GM21737 (cell line): ENCODE measurements around the gene SNORC.
"Not testable (repeated sequence)": the region's sequence is repeated elsewhere in the genome, so short reads cannot be mapped to it uniquely, and the experiment has no call there.

Source experiments
- ATAC-seq: cut with Tn5 transposase; IDR thresholded peaks from one replicate; pipeline ENCODE4 v1.9.1; 2021; ENCODE audit warnings: mild to moderate bottlenecking, moderate library complexity; ENCODE audit not compliant: unreplicated experiment

Gene SNORC

DNA sequence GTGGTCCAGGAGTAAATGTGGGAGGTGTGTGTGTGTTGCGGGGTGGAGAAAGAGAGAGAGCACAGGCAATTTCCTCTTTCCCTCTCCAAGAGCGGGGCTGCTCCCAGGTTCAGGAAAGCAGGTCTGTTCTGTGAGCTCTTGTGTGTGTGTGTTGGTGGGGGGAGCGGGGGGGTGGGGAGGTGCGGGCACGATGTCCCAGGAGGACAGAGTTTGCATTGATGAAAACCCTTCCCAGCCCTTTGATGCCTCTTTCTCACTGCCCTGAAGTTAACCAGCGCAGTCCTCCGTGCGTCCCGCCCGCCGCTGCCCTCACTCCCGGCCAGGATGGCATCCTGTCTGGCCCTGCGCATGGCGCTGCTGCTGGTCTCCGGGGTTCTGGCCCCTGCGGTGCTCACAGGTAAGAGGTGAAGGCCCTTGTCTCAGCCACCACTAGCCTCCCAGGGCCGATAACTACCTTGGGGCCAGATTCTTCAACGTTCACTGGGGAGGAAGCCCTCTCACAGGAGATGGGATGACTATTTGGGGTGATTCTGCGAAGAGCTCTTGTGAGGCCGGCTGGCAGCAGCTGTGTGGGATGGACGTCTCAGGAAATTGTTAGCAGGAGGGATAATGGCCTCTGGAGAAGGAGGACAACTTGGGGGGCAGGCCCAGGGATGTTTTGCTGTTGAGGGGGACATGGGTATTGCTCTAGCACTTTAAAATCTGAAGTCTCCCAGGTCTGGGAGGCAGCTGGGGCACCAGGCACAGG, at the start of gene SNORC:
TSS of gene SNORC (plus strand) at position 247 of the 748 bp plus-strand sequence. CDS start at position 325, 78 bp downstream.
- no peak for ATAC-seq

DNA sequence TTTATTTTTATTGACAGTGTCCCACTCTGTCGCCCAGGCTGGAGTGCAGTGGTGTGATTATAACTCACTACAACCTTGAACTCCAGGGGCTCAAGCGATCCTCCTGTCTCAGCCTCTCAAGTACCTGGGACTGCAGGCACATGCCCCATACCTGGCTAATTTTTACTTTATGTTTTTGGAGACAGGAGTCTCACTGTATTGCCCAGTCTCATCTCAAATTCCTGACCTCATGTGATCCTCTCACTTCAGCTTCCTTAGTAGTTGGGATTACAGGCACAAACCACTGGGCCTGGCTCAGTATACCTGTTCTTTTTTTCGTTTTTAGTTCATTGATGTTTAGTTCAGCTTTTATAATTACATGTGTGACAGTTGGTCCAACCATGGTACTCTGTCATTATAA, 40.1 kb upstream of the SNORC start:
- ATAC-seq, result no peak

DNA sequence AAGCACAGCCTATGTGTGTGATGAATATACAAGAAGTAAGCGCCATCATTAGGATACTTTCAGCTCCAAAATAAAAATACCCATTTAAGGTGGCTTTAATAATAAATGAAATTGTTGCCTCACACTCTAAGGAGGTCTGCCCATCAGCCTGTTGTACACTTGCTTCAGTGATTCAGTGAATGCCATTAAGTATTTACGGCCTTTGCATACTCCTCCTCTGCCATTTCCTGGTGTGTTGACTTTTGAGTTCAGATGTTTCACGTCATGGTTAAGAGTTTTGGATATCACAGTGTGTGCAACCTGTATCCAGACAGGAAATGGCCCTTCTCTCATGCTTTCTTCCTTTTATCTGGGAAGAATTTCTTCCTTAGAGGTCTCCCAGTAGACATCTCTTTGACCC, 38.6 kb upstream of the SNORC start:
- no peak for ATAC-seq

DNA sequence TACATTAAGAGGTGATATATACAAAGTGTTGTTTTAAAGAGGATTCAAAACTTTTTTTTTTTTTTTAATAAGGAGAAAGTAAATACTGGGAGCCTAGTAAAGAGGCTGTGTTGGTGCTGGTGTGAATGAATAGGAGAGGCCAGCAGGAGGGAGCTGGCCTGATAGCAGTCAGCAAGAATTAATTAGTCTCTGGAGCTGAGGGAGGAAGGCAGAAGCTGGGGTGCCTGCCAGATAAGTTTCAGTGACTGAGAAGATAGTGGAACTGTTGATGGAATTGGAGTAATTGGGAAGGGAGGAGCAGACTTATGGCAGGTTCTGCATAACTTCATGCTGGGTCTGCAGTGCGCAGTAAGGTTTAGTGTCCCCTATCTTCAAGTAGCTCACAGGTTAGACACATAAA, 36.2 kb upstream of the SNORC start:
- no peak for ATAC-seq

DNA sequence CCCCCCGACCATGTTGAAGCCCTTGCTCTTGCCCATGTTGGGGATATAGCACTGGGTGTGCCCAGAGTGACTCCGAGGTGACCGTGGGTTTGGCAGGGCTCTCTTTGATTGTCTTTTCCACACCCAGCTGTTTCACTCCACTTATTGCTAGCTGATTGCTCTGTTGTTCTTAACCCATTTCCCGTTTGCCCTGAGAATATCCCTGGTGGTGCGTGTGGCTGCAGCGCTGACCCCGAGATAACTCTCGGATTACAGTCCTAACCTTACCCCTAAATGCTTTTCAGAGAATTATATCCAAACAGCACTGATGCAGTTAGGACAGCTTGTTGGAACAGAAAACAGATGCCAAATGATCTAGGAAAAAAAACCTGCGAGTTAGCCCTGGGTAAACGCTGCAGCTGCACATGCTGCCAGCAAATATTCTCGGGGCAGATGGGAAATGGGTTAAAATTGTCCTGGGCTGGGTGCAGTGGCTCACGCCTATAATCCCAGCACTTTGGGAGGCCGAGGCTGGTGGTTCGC, 34.3 kb upstream of the SNORC start:
- ATAC-seq, result no peak

DNA sequence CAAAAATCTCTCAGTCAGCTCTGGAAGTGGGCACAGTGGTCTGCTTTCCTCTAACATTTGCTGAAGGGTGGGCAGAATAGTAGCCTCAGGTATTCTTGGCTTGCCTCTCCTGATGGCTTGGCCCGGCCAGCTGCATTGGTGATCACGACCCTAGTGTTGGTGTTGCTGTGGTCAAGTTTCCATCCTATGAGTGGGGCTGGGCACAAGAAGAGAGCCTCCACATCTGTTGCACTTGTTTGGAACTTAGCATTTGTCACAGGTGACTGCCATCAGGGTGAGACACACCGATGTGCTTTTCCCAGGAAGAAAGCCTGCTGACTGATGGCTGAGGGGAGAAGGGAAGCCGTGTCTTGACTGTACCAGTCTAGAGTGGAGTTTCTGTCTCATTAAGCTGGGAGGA, 33.1 kb upstream of the SNORC start:
- ATAC-seq, result no peak

DNA sequence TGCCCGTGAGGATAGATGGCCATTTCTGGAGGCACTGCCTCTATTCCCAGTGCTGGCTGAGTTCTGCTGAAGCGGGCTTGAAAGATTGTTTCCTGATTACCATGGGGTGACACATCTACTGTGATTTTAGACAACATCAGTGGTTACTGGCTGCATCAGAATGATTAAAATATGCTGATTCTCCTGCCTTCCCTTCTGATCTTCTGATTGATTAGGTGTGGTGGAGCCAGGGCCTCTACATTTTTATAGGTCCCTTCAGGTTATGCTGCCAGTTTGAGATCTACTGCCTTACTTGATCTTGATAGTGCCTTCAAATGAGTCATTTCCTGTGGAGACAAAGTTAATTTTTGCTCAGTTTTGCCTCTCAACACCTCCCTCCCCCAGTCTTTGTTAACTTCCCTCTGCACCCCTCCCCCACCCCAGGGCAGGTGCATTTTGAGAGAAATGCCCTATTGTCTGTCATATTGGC, 31.6 kb upstream of the SNORC start:
- peak; percentile 87 for ATAC-seq

DNA sequence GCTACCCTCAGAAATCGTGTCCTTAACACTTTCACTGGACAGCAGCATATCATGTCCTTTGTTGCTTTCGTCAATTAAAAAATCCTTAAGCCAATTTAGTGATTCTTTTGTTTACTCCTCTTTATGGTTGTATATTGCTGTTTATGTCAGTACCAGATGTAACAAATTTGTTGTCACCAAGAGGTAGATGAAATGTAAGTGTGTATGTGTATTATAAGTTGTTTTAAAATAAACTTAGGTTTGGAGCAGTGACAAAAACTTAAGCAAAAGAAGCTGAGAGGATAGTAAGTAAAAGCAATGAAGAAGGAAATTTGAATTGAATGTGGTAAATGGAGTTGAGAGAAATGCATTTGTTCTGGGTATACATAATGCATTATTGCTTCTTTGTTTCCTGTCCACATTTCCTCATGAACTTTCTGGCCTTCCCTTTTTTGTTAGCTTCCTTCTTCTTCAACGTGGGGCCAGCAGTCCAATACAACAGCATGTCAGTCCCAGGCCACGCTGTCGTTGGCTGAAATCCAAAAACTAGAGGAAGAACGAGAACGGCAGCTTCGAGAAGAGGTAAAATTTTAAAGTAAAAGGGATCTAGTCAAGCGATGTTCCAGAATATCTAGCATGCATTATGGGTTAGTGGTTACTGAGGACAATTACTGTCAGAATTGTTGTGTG, 30.5 kb upstream of the SNORC start:
- ATAC-seq, result no peak

DNA sequence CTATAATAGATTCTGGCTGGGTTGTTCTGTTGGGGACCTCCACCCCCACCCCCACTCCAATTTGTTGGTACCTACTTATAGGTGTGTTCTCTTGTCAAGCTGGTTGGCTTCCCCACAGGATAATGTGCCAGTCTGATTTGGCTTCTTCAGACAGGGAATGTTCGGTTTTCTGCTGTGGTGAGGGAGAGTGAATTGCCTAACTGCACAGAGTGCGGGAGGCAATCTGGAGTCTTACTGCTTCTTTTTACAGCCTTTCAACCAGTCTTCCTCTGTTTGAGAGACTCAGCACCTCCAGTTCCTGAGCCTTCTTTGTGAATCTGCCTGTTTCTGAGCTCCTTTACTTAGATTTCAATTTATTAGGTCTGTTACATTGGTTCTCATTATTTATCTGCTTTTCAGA, 27.4 kb upstream of the SNORC start:
- no peak for ATAC-seq

DNA sequence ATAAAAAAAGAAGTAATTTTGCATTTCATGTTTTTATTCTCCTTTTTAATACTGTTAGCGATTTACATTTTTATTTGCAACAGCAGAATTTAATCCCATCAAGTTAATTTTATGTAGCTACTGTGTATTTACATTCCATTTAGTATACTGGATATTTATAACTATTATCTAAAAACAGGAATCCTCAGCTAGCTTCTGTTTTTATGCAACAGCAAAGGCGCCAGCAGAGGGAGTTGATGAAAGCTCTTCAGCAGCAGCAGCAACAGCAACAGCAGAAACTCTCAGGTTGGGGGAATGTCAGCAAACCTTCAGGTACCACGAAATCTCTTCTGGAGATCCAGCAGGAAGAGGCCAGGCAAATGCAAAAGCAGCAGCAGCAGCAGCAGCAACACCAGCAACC, 26.2 kb upstream of the SNORC start:
- ATAC-seq, result no peak

DNA sequence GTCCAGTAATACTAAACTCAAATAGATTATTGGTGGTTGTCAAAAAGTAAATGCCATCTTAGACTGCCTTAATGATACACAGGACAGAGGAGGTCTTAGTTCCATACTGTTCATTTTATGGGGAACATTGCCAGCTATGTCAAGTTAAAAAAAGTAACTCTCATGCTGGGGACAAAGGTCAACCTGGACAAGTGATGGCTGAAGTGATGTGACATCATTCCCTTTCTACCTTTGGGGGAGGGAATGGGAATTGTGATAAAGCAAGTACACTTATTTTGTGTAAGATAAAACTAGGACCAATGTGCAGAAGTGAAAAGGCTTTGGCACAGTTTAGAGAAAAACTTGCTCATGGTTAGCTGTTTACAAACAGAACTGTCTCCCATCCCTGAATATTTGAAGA, 24.0 kb upstream of the SNORC start:
- no peak for ATAC-seq

DNA sequence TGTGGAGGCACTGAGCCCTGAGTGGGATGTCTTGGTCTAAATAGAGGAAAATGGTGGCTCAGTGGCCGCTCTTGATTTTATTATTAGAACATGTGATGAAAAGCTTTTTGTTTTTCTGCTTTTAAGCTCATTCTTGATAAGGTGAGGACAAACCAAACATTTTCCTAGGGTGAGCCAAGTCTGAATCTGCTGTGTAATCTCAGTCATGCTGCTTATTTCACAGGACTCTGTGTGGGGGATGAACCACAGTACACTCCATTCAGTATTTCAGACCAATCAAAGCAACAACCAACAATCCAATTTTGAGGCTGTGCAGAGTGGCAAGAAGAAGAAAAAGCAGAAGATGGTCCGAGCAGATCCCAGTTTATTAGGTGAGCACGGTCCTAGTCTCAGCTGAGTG, 20.0 kb upstream of the SNORC start:
- ATAC-seq, result no peak

DNA sequence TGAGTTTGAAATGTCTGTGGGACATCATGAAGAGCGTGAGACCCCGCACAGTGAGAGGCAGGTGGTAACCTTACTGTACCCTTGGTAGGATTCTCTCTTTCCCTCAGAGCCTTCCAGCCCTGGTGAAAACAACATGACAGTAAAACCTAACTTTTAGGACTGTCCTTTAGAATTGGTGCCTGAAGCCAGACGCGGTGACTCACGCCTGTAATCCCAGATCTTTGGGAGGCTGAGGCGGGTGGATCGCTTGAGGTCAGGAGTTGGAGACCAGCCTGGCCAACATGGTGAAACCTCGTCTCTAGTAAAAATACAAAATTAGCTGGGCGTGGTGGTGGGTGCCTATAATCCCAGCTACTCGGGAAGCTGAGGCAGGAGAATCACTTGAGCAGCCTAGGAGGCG, 18.0 kb upstream of the SNORC start:
- not testable (repeated sequence) for ATAC-seq

DNA sequence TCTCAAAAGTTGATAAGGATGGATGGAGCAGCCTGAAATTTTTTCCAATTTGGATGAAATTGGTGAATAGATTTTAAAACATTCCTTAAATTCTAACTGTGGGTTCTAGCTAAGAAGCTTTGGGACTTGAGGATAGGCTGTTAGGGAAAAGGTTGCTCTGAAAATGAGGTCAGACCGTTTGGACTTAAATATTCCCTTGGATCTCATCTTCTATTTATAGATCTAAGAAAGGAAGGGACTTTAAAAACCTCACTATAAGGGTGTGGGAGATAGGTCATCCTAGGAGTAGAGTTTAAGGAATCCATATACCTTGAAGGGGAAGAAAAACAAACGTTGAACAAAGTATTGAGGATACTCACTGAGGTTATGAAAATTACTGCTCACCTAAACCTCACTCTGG, 17.4 kb upstream of the SNORC start:
- ATAC-seq, result no peak

DNA sequence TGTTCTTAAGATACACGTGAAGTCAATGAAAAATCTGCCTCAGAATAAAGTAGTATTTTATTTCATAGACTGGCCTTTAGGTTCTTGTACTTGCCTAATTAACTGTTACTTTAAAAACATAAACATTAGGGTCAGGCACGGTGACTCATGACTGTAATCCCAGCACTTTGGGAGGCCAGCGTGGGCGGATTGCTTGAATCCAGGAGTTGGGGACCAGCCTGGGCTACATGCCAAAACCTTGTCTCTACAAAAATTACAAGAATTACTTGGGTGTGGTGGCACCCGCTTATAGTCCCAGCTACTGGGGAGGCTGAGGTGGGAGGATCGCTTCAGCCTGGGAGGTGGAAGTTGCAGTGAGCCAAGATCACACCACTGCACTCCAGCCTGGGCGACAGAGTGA, 16.0 kb upstream of the SNORC start:
- ATAC-seq, result no peak

DNA sequence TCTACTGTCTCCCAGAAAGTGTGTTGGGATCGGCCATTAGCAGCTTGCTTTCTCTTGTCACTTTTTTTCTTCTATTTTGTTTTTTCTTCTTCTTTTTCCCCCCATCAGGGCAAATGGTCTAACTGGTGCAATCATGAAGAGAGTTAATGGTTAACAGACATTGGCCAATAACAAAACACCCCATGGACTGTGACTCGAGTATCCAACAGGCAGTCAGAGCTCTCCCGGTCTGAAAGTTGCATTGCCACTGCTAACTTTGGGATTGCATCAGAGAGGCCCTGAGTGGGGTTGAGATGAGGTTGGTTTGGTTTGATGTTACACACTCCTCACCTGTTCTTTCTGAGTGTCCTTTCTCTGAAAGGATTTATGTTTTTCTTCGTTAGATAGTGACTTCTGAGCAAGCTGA, 12.9 kb upstream of the SNORC start:
- no peak for ATAC-seq

DNA sequence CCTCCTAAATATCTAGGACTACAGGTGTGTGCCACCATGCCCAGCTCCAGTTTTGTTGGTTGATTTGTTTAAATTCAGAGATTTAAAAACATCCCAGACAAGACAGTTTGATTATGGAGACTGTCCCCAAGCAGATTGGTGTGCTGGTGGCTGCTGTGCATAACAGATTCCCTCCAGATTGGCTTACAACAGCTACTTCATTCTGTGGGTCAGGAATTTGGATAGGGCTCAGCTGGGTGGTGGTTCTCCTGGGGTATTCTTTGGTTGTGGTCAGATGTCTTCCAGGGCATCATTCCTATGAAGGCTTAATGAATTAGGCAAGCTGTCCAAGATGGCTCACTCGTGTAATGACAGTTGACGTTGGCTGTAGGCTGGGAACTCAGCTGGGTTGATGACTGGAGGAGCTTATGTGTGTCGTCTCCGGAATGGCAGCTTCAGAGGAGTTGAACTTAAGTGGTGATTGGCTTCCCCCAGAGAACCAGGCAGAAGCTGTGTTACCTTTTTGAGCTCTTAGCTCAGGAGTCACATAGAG, 10.6 kb upstream of the SNORC start:
- ATAC-seq, result no peak

DNA sequence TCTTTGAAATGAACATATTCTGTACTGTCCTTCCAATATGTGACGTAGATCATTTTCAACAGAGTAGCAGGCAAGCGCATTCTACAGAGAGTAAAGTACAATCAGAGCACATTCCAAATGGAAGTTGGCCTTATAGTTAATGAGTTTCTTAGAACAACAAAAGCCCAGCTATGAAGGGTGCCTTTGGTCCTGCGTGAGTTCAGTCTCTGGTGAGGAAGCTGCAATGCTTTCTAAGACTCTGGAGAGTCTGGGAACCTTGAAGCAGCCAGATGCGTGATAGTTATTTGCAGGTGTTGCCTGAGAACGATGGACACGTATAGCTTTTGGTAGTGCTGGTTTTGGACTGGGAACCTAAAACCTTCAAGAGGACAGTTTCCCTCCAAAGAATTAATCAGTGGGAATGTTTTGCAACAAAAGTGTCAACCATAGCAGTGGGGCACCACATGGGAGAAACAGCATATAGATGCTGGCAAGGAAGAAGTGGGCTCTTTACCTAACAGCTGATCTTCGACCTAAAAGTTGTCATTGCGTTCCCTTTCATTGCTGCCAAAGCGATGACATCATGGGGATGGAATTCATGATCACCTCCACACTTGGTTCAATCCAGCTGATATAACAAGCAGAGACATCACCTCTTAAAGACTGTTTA, 9.3 kb upstream of the SNORC start:
- ATAC-seq, result no peak

DNA sequence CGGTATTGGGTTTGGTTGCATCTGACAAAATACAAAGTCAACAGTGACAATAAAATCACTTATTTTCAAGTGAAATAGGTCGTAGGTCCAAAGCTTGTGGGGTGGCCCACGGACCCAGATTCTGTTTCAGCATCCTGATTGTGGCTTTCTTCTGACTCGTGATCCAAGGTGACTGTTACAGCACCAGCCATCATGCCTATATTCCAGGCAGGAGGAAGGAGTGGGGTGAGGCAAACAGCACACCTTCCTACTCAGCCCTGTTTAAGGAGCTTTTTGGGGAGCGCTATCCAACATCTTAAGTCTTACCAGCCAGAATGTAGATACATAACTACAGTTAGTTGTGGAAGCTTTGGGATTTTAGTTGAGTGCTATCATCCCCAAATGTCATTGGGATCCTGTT, 8.7 kb upstream of the SNORC start:
- no peak for ATAC-seq

DNA sequence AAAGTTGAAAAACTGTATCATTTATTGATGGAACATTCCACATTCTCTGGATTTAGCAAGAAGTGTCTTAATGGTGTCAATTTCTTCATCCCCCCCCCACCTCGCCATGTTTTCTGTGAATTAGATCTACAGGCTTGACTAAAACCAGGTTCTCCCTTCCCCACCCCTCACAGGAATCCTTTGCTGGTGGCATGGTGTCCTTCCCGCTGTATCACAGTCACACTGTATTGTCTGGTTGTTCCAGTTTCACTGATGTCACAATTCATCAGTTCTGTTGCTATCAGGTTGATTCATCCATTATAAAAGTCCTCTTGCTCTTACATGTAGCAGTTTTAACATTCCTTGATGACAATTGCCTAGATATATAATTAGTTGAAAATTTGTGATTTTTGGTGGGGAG, 6.1 kb upstream of the SNORC start:
- ATAC-seq, result no peak

DNA sequence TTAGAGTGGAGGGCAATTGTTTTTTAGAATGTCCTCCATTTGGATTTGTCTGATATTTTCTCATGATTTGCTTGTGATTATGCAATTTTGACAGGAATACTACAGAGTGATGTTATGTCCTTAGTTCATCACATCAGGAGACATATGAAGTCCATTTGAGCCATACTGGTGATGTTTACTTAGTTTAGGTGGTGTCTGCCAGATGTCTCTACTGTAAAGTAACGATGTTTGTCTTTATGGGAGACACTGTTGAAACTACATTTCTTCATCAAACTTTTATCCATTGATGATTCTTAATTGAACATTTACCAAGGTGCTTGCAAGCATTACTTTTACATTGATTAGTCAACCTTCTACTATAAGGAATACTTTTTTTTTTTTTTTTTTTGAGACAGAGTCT, 4.9 kb upstream of the SNORC start:
- no peak for ATAC-seq

DNA sequence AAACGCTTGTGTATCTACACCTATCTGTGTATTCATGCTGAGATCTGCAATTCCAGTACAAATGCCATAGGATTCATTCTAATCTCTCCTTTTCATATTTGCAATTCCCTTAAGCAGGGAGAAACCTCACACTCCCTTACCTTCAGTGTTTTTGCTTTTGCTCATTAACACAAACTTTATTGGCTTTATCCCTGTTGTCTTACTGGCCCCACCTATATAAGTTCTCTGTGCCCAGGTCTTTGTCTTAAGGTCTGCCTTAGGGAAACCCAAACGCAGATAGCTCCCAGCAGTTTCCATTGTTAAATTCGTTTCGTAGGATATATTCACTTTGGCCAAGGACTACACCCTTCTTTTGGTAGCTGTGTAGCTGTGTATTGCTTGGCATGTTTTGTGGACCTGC, 4.0 kb upstream of the SNORC start:
- no peak for ATAC-seq
